ENCODE data around the gene PRC1.

- TF ChIP-seq EP300 (IDR thresholded peaks at IDR 0.05), result no peak
- TF ChIP-seq, protein P1, sequence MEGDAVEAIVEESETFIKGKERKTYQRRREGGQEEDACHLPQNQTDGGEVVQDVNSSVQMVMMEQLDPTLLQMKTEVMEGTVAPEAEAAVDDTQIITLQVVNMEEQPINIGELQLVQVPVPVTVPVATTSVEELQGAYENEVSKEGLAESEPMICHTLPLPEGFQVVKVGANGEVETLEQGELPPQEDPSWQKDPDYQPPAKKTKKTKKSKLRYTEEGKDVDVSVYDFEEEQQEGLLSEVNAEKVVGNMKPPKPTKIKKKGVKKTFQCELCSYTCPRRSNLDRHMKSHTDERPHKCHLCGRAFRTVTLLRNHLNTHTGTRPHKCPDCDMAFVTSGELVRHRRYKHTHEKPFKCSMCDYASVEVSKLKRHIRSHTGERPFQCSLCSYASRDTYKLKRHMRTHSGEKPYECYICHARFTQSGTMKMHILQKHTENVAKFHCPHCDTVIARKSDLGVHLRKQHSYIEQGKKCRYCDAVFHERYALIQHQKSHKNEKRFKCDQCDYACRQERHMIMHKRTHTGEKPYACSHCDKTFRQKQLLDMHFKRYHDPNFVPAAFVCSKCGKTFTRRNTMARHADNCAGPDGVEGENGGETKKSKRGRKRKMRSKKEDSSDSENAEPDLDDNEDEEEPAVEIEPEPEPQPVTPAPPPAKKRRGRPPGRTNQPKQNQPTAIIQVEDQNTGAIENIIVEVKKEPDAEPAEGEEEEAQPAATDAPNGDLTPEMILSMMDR (IDR thresholded peaks at IDR 0.05), result no peak
Observed at GRCh38 chr15:90921887-90922286, 72.4 kb downstream of the PRC1 start.
